ENCODE measurements around the gene TMED4. TPM values are rescaled to one million over a fixed set of nuclear protein-coding genes. Genes with fewer than 3 reads are reported as not detected.

The TMED4 gene
- total RNA-seq, 1 experiment from 2014 or later, result 67.3 TPM

DNA sequence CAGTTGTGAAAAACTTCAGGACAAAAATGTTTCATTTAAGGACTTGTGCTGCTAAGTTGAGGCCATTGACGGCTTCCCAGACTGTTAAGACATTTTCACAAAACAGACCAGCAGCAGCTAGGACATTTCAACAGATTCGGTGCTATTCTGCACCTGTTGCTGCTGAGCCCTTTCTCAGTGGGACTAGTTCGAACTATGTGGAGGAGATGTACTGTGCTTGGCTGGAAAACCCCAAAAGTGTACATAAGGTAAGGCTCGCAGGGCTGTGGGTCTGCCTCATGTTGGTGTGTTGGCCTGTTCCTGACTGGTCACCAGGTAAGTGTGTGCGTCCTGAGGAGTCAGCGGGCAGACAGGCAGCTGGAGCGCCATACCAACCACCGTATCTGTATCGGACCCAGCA lies 42.3 kb upstream of the TMED4 start:
- H3K4me3 ChIP-seq (replicated peaks in 1 of 2; ENCODE audit: low read depth in 1 of 2, low read length in 2 of 2), result no peak overlapping the region
- POLR2A ChIA-PET, result no interaction called here
- H3K4me2 ChIP-seq (ENCODE audit: low read length), result no peak overlapping the region
- TF ChIP-seq POLR2A (IDR thresholded peaks at IDR 0.05; ENCODE audit: borderline replicate concordance, extremely low read depth, insufficient read depth, insufficient read length) (no peak), ZFX (IDR thresholded peaks at IDR 0.05) (no peak), SP1 (IDR thresholded peaks at IDR 0.05; ENCODE audit: low read depth) (no peak), ZBTB33 (IDR thresholded peaks at IDR 0.05; ENCODE audit: extremely low read depth, insufficient replicate concordance, low read length) (no peak), SIN3A (IDR thresholded peaks at IDR 0.05; ENCODE audit: low read depth) (no peak), JUND (IDR thresholded peaks at IDR 0.05) (no peak), ATF3 (IDR thresholded peaks at IDR 0.05) (no peak), CBX3 (IDR thresholded peaks at IDR 0.05; ENCODE audit: low read depth) (no peak), FOSL1 (IDR thresholded peaks at IDR 0.05; ENCODE audit: low read depth) (no peak)
- TF ChIP-seq, protein P1, sequence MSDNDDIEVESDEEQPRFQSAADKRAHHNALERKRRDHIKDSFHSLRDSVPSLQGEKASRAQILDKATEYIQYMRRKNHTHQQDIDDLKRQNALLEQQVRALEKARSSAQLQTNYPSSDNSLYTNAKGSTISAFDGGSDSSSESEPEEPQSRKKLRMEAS (IDR thresholded peaks at IDR 0.05), result no peak
- H3K9me2 ChIP-seq (ENCODE audit: insufficient read depth), result no peaks in the 10 kb centered on the region
- no peaks in the 10 kb centered on the region for H3K27me3 ChIP-seq (ENCODE audit: insufficient read depth, low read length)
- RAD21 ChIA-PET (ENCODE audit: low non-redundant PET in 1 of 2, low total read pairs in 2 of 2, uncharacterized antibody in 2 of 2, unreplicated experiment in 2 of 2), result no interaction called here
- H3K4me1 ChIP-seq (ENCODE audit: control insufficient read depth in 1 of 2, insufficient read depth in 2 of 2, low read length in 2 of 2), result peaks cover 11 to 37% of the 10 kb centered on the region in 2 experiments
- BruUV-seq (replicated peaks), result no TSS peak
- no peaks in the 10 kb centered on the region for H3K9me3 ChIP-seq (ENCODE audit: control insufficient read depth in 1 of 2, insufficient read depth in 1 of 2, low read depth in 1 of 2, low read length in 2 of 2)
- no peaks in the 10 kb centered on the region for H4K20me1 ChIP-seq (ENCODE audit: insufficient read depth)
- intact Hi-C loops (cut with micrococcal nuclease), result no loop called here
- H3K36me3 ChIP-seq (ENCODE audit: control insufficient read depth in 1 of 2, insufficient read depth in 2 of 2, low read length in 2 of 2), result peaks cover 2 to 15% of the 10 kb centered on the region in 2 experiments; a peak in 2 of 4 replicates
- no peak overlapping the region for H3K9ac ChIP-seq (ENCODE audit: low read length)
- peaks cover 60% of the 10 kb centered on the region for H3K79me2 ChIP-seq (ENCODE audit: insufficient read depth, low read length)
- H2AFZ ChIP-seq (ENCODE audit: low read depth, low read length, poor library complexity, severe bottlenecking), result no peak overlapping the region
- DNase-seq (ENCODE audit: low read depth, low spot score) (no peak), ATAC-seq (no peak)
- H3K27ac ChIP-seq (ENCODE audit: low read depth, low read length), result no peak overlapping the region
- CTCF ChIA-PET, result no interaction called here
